ENCODE results near the gene POLR3A. TPM values are rescaled to one million over a fixed set of nuclear protein-coding genes. Genes with fewer than 3 reads are reported as not detected.
"Not testable (repeated sequence)": the region's sequence is repeated elsewhere in the genome, so short reads cannot be mapped to it uniquely, and the experiment has no call there.

The POLR3A gene
- total RNA-seq, 1 donor from 2014 or later, result 41.0 TPM

DNA sequence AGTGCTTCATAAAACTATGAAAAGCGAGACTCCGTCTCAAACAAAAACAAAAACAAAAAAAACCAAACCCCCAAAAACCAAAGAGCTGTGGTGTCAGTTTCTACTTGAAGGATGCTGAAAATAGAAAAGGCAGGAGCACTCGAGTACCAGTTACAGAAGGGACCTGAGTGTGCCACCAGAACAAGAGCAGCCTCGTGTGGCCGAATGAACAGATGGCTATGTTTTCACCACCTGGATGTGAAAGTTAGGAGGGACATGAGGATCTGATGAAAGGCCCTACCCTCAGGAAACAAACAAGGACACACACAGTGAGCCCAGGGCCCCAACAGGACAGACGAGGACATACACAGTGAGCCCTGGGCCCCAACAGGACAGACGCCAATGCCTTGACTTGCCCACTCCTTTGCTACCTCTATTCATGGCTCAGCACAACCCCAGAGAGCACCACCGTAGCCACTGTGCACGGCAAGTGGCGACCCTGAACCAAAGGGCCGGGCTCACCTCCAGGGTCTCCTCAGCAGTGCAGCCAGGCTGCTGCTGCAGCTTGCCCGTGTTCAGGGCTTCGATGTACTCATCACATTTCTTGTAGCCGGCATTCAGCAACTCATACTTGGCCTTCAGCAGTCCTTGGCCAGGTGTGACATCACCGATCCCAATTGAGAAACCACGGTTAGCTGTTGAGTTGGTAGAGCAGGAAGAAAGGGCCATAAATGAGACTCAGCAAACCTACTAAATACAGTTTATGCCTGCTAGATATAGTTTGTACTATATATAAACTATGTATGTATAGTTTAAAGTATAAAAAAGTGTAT lies 24.9 kb downstream of the POLR3A start:
- peaks cover 3% of the 10 kb centered on the region for H3K4me1 Mint-ChIP-seq (ENCODE audit: low read depth, unreplicated experiment)
- peaks cover 2% of the 10 kb centered on the region for H3K9me3 Mint-ChIP-seq (ENCODE audit: unreplicated experiment)
- no peak for DNase-seq
- H3K27ac Mint-ChIP-seq (ENCODE audit: unreplicated experiment), result no peak overlapping the region
- no peak overlapping the region for H3K4me3 Mint-ChIP-seq (ENCODE audit: unreplicated experiment)
- H3K36me3 Mint-ChIP-seq (ENCODE audit: unreplicated experiment), result no peaks in the 10 kb centered on the region
- no peaks in the 10 kb centered on the region for H3K27me3 Mint-ChIP-seq (ENCODE audit: unreplicated experiment)
- TF ChIP-seq CTCF (IDR thresholded peaks at IDR 0.05; ENCODE audit: partially characterized antibody, unreplicated experiment), result no peak

DNA sequence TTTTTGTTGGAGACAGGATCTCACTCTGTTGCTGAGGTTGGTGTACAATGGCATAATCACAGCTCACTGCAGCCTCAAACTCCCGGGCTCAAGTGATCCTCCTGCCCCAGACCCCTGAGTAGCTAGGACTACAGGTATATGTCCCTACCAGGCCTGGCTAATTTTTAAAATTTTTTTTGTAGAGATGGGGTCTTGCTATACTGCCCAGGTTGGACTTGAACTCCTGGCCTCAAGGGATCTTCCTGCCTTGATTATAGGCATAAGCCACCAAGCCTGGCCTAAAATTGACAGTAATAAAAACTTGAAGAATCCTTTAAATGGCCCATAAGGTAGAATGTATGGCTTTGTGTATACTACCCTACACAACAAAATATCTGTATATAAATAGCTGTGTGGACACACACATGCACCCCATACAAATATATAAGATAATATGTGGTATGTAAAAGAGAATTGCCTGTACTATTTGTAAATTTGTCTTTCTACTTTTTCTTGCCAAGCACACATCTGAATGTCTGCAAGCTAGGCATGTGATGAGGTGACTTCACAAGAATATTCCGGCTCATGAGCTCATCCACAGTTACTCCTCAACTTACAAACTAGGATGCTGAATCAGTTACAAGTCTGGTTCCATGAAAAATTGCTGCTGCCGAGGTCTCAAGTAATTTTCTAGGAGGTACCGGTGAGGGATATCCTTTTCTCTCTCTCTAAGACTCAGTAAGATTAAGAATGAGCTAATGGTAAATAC lies 26.6 kb downstream of the POLR3A start:
- H3K36me3 Mint-ChIP-seq (ENCODE audit: unreplicated experiment), result no peaks in the 10 kb centered on the region
- H3K27me3 Mint-ChIP-seq (ENCODE audit: unreplicated experiment), result peaks cover under 1% of the 10 kb centered on the region
- peaks cover 2% of the 10 kb centered on the region for H3K9me3 Mint-ChIP-seq (ENCODE audit: unreplicated experiment)
- H3K27ac Mint-ChIP-seq (ENCODE audit: unreplicated experiment), result no peak overlapping the region
- H3K4me3 Mint-ChIP-seq (ENCODE audit: unreplicated experiment), result no peak overlapping the region
- no peak for DNase-seq
- H3K4me1 Mint-ChIP-seq (ENCODE audit: low read depth, unreplicated experiment), result peaks cover 3% of the 10 kb centered on the region
- TF ChIP-seq CTCF (IDR thresholded peaks at IDR 0.05; ENCODE audit: partially characterized antibody, unreplicated experiment), result no peak

GRCh38 chr10:78000956-78001472 lies 28.3 kb downstream of the POLR3A start:
- no peak for TF ChIP-seq CTCF (IDR thresholded peaks at IDR 0.05; ENCODE audit: partially characterized antibody, unreplicated experiment)
- H3K27me3 Mint-ChIP-seq (ENCODE audit: unreplicated experiment), result peaks cover 2% of the 10 kb centered on the region
- H3K9me3 Mint-ChIP-seq (ENCODE audit: unreplicated experiment), result peaks cover 2% of the 10 kb centered on the region
- no peak overlapping the region for H3K27ac Mint-ChIP-seq (ENCODE audit: unreplicated experiment)
- no peak for DNase-seq
- H3K4me1 Mint-ChIP-seq (ENCODE audit: low read depth, unreplicated experiment), result peaks cover 3% of the 10 kb centered on the region
- no peaks in the 10 kb centered on the region for H3K36me3 Mint-ChIP-seq (ENCODE audit: unreplicated experiment)
- no peak overlapping the region for H3K4me3 Mint-ChIP-seq (ENCODE audit: unreplicated experiment)

DNA sequence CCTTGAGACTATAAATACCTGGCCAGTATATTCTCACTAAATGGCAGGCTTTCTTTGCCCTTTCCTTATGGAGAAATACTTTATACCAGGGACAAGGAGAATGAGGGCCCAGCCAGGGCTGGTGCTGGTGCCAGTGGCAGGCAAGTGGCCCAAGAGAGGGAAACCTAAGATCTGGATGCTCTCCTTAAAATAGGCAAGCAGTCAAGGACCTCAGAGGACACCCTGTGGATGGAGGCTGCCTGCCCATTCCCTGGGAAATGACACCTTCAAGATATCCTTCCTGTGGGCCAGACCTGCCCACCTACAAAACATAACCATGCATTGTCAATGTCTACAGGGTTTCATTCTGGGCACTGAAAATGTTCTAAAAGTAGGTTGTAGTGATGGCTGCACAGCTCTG lies 29.1 kb downstream of the POLR3A start:
- no peak for TF ChIP-seq CTCF (IDR thresholded peaks at IDR 0.05; ENCODE audit: partially characterized antibody, unreplicated experiment)
- H3K27me3 Mint-ChIP-seq (ENCODE audit: unreplicated experiment), result peaks cover 2% of the 10 kb centered on the region
- H3K9me3 Mint-ChIP-seq (ENCODE audit: unreplicated experiment), result peaks cover 2% of the 10 kb centered on the region
- no peaks in the 10 kb centered on the region for H3K36me3 Mint-ChIP-seq (ENCODE audit: unreplicated experiment)
- no peak overlapping the region for H3K27ac Mint-ChIP-seq (ENCODE audit: unreplicated experiment)
- DNase-seq, result no peak
- H3K4me3 Mint-ChIP-seq (ENCODE audit: unreplicated experiment), result no peak overlapping the region
- H3K4me1 Mint-ChIP-seq (ENCODE audit: low read depth, unreplicated experiment), result peaks cover 3% of the 10 kb centered on the region

GRCh38 chr10:77998780-77999179 lies 30.5 kb downstream of the POLR3A start:
- H3K36me3 Mint-ChIP-seq (ENCODE audit: unreplicated experiment); H3K9me3 Mint-ChIP-seq (ENCODE audit: unreplicated experiment); H3K27me3 Mint-ChIP-seq (ENCODE audit: unreplicated experiment); DNase-seq; H3K27ac Mint-ChIP-seq (ENCODE audit: unreplicated experiment); H3K4me1 Mint-ChIP-seq (ENCODE audit: low read depth, unreplicated experiment); H3K4me3 Mint-ChIP-seq (ENCODE audit: unreplicated experiment): not testable (repeated sequence)

Data from glutamatergic neuron (in vitro differentiated cells).